Measurements from ENCODE around the gene SHROOM4. TPM values are rescaled to one million over a fixed set of nuclear protein-coding genes. Genes with fewer than 3 reads are reported as not detected.

SHROOM4 gene
- total RNA-seq, 1 experiment from 2014 or later, result 7.1 TPM

- H3K27me3 Mint-ChIP-seq (ENCODE audit: low read depth), result no peaks in the 10 kb centered on the region; the same call in 1 of the 2 replicates
- ChIA-PET CTCF (no interaction called here), POLR2A (no interaction called here)
- TF ChIP-seq, protein P1, sequence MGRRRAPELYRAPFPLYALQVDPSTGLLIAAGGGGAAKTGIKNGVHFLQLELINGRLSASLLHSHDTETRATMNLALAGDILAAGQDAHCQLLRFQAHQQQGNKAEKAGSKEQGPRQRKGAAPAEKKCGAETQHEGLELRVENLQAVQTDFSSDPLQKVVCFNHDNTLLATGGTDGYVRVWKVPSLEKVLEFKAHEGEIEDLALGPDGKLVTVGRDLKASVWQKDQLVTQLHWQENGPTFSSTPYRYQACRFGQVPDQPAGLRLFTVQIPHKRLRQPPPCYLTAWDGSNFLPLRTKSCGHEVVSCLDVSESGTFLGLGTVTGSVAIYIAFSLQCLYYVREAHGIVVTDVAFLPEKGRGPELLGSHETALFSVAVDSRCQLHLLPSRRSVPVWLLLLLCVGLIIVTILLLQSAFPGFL (CRISPR knock-in tag; IDR thresholded peaks at IDR 0.05; ENCODE audit: borderline replicate concordance), result no peak
- TF ChIP-seq NR2C2 (CRISPR knock-in tag; IDR thresholded peaks at IDR 0.05), result no peak
- TF ChIP-seq TCF7 (CRISPR knock-in tag; IDR thresholded peaks at IDR 0.05; ENCODE audit: low read depth), result no peak
- no peak for TF ChIP-seq CREB1 (CRISPR knock-in tag; IDR thresholded peaks at IDR 0.05)
- TF ChIP-seq, protein P2, sequence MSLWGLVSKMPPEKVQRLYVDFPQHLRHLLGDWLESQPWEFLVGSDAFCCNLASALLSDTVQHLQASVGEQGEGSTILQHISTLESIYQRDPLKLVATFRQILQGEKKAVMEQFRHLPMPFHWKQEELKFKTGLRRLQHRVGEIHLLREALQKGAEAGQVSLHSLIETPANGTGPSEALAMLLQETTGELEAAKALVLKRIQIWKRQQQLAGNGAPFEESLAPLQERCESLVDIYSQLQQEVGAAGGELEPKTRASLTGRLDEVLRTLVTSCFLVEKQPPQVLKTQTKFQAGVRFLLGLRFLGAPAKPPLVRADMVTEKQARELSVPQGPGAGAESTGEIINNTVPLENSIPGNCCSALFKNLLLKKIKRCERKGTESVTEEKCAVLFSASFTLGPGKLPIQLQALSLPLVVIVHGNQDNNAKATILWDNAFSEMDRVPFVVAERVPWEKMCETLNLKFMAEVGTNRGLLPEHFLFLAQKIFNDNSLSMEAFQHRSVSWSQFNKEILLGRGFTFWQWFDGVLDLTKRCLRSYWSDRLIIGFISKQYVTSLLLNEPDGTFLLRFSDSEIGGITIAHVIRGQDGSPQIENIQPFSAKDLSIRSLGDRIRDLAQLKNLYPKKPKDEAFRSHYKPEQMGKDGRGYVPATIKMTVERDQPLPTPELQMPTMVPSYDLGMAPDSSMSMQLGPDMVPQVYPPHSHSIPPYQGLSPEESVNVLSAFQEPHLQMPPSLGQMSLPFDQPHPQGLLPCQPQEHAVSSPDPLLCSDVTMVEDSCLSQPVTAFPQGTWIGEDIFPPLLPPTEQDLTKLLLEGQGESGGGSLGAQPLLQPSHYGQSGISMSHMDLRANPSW (CRISPR knock-in tag; conservative IDR thresholded peaks at IDR 0.05; ENCODE audit: low read depth), result no peak
- TF ChIP-seq SMAD3 (CRISPR knock-in tag; IDR thresholded peaks at IDR 0.05; ENCODE audit: borderline replicate concordance), result no peak
- TF ChIP-seq, protein P3, sequence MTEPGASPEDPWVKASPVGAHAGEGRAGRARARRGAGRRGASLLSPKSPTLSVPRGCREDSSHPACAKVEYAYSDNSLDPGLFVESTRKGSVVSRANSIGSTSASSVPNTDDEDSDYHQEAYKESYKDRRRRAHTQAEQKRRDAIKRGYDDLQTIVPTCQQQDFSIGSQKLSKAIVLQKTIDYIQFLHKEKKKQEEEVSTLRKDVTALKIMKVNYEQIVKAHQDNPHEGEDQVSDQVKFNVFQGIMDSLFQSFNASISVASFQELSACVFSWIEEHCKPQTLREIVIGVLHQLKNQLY (CRISPR knock-in tag; IDR thresholded peaks at IDR 0.05), result no peak
- TF ChIP-seq JAZF1 (CRISPR knock-in tag; IDR thresholded peaks at IDR 0.05), result no peak
- TF ChIP-seq, protein P4, sequence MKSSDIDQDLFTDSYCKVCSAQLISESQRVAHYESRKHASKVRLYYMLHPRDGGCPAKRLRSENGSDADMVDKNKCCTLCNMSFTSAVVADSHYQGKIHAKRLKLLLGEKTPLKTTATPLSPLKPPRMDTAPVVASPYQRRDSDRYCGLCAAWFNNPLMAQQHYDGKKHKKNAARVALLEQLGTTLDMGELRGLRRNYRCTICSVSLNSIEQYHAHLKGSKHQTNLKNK (CRISPR knock-in tag; IDR thresholded peaks at IDR 0.05), result no peak
- TF ChIP-seq GABPB1 (CRISPR knock-in tag; IDR thresholded peaks at IDR 0.05), result no peak
- no peak for TF ChIP-seq PRDM15 (CRISPR knock-in tag; IDR thresholded peaks at IDR 0.05)
- TF ChIP-seq, protein P5, sequence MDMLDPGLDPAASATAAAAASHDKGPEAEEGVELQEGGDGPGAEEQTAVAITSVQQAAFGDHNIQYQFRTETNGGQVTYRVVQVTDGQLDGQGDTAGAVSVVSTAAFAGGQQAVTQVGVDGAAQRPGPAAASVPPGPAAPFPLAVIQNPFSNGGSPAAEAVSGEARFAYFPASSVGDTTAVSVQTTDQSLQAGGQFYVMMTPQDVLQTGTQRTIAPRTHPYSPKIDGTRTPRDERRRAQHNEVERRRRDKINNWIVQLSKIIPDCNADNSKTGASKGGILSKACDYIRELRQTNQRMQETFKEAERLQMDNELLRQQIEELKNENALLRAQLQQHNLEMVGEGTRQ (CRISPR knock-in tag; IDR thresholded peaks at IDR 0.05), result no peak
- TF ChIP-seq FOXK1 (CRISPR knock-in tag; IDR thresholded peaks at IDR 0.05), result no peak
- TF ChIP-seq, protein P6, sequence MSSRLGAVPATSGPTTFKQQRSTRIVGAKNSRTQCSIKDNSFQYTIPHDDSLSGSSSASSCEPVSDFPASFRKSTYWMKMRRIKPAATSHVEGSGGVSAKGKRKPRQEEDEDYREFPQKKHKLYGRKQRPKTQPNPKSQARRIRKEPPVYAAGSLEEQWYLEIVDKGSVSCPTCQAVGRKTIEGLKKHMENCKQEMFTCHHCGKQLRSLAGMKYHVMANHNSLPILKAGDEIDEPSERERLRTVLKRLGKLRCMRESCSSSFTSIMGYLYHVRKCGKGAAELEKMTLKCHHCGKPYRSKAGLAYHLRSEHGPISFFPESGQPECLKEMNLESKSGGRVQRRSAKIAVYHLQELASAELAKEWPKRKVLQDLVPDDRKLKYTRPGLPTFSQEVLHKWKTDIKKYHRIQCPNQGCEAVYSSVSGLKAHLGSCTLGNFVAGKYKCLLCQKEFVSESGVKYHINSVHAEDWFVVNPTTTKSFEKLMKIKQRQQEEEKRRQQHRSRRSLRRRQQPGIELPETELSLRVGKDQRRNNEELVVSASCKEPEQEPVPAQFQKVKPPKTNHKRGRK (CRISPR knock-in tag; IDR thresholded peaks at IDR 0.05; ENCODE audit: borderline replicate concordance), result no peak
- no peaks in the 10 kb centered on the region for H3K4me1 Mint-ChIP-seq
- DNase-seq (ENCODE audit: low spot score) (no peak), ATAC-seq (no peak)
- H3K27ac Mint-ChIP-seq, result no peak overlapping the region
- H3K4me3 Mint-ChIP-seq, result no peak overlapping the region
- H3K36me3 Mint-ChIP-seq, result no peaks in the 10 kb centered on the region
- peaks cover 4% of the 10 kb centered on the region; the same call in 1 of the 2 replicates for H3K9me3 Mint-ChIP-seq
Observed at GRCh38 chrX:50839730-50840129, 25.7 kb upstream of the SHROOM4 start.

All from WTC11 (cell line).